Neutrophil (primary cell): Measurements from ENCODE around the gene NPC1L1.

Source experiments
- H3K27ac ChIP-seq: fragments of 200-600 bp; sonication (generic); 2 replicates; pipeline ENCODE4 v1.5.1; 2016; ENCODE audit warnings: mild to moderate bottlenecking, moderate library complexity
- H3K27me3 ChIP-seq: fragments of 200-600 bp; sonication (generic); 2 replicates; pipeline ENCODE4 v1.6.0; 2016; ENCODE audit warnings: mild to moderate bottlenecking
- H3K36me3 ChIP-seq: fragments of 200-600 bp; sonication (generic); 2 replicates; pipeline ENCODE4 v1.5.1; 2017
- H3K4me1 ChIP-seq, 2 experiments: fragments of 200-600 bp in 1 of 2; sonication (generic) in 1 of 2; 1 replicate in 1 of 2; 2 replicates in 1 of 2; pipeline versions ENCODE4 v1.5.1 to v1.6.1; 2013 to 2016; ENCODE audit warnings: low read depth in 1 of 2, low read length in 1 of 2, mild to moderate bottlenecking in 1 of 2, moderate library complexity in 1 of 2; ENCODE audit not compliant: control insufficient read depth in 1 of 2, insufficient read depth in 1 of 2
- H3K4me3 ChIP-seq, 2 experiments: fragments of 200-600 bp in 1 of 2; sonication (generic) in 1 of 2; 1 replicate in 1 of 2; 2 replicates in 1 of 2; pipeline ENCODE4 v1.5.1; 2013 to 2016; ENCODE audit warnings: low read depth in 1 of 2, low read length in 1 of 2, mild to moderate bottlenecking in 1 of 2, moderate library complexity in 1 of 2
- H3K9me3 ChIP-seq: fragments of 200-600 bp; sonication (generic); 2 replicates; pipeline ENCODE4 v1.5.1; 2016
- CTCF ChIP-seq: fragments of 200-600 bp; sonication (generic); IDR thresholded peaks from 2 replicates; pipeline ENCODE4 v1.5.1; 2016; ENCODE audit warnings: antibody characterized with exemption

Gene NPC1L1

GRCh38 chr7:44539669-44540506, 1.2 kb downstream of the NPC1L1 start:
- Histone ChIP-seq H3K4me1 (no peaks in the 10 kb centered on the region), H3K27ac (no peak overlapping the region), H3K9me3 (no peaks in the 10 kb centered on the region), H3K27me3 (no peaks in the 10 kb centered on the region), H3K4me3 (no peak overlapping the region), H3K36me3 (no peaks in the 10 kb centered on the region)
- TF ChIP-seq CTCF = no peak

GRCh38 chr7:44538798-44539668, 2.1 kb downstream of the NPC1L1 start:
- Histone ChIP-seq H3K27me3 (no peaks in the 10 kb centered on the region), H3K9me3 (no peaks in the 10 kb centered on the region), H3K27ac (no peak overlapping the region), H3K4me1 (no peaks in the 10 kb centered on the region), H3K36me3 (no peaks in the 10 kb centered on the region), H3K4me3 (no peak overlapping the region)
- TF ChIP-seq CTCF = no peak

GRCh38 chr7:44538093-44538797, 2.9 kb downstream of the NPC1L1 start:
- no peak overlapping the region for H3K27ac ChIP-seq
- no peak overlapping the region for H3K4me3 ChIP-seq
- H3K27me3 ChIP-seq = no peaks in the 10 kb centered on the region
- TF ChIP-seq CTCF = no peak
- H3K36me3 ChIP-seq = no peaks in the 10 kb centered on the region
- H3K4me1 ChIP-seq = no peaks in the 10 kb centered on the region
- H3K9me3 ChIP-seq = no peaks in the 10 kb centered on the region

- Histone ChIP-seq H3K36me3 (no peaks in the 10 kb centered on the region), H3K27ac (no peak overlapping the region), H3K9me3 (no peaks in the 10 kb centered on the region), H3K27me3 (no peaks in the 10 kb centered on the region), H3K4me1 (no peaks in the 10 kb centered on the region), H3K4me3 (no peak overlapping the region)
- TF ChIP-seq CTCF = no peak
These were observed 3.7 kb downstream of the NPC1L1 start for GRCh38 chr7:44537442-44537841.

GRCh38 chr7:44536090-44536489, 5.0 kb downstream of the NPC1L1 start:
- Histone ChIP-seq H3K36me3 (no peaks in the 10 kb centered on the region), H3K27ac (no peak overlapping the region), H3K4me1 (no peaks in the 10 kb centered on the region), H3K27me3 (no peaks in the 10 kb centered on the region), H3K9me3 (no peaks in the 10 kb centered on the region), H3K4me3 (no peak overlapping the region)
- TF ChIP-seq CTCF = no peak
